Measurements from ENCODE around the gene ZBTB7C.

ZBTB7C gene

GRCh38 chr18:48418539-48419276 lies 9.5 kb upstream of the ZBTB7C start:
- no peak for DNase-seq (ENCODE audit: low read depth in 2 of 2, low spot score in 1 of 2)

DNA sequence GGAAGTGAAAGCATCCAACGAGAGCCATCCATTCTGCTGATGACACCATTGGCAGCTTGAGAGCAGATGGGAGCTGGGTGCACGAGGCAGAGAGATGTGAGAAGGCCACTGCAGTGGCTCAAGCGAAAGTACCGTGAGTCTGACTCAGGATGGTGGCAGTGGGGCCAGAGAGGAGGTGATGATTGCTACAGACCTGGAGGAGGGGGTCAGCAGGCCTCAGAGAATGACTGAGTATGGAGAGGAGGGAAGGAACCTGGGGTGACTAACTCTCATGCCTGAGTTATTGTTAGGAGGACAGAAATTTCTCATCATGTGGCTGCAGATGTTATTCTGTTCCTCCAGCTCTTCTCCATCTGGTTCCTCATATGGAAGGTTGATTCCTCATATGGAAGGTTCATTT lies 8.8 kb upstream of the ZBTB7C start:
- no peak for DNase-seq (ENCODE audit: low read depth in 2 of 2, low spot score in 1 of 2)

GRCh38 chr18:48413342-48413741 lies 4.2 kb upstream of the ZBTB7C start:
- no peak for DNase-seq (ENCODE audit: low read depth in 2 of 2, low spot score in 1 of 2)

DNA sequence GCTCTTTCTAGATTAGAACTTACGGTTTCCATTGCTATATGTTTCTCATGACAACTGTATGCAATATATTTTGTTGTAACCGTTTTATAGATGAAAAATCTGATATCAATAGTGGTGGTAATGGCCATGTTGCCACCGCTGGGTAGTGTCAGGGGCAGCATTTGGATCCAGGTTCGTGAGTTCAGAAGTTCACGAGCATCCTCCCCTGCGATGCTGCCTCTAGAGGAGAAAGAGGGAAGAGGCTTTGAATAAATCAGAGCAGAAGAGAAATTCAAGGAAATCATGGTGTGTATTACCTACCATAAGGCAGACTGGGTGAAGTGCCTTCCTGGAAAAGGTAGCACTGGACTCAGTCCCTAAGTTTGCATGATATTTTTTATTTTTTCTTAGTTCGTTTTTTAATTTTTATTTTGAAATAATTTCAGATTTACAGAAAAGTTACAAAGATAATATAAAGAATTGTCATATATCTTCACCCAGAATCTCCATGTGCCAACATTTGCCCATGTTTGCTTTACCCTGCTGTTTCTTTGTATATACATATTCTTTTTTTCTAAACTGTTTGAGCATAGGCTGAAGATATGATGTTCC lies 3.3 kb upstream of the ZBTB7C start:
- DNase-seq (ENCODE audit: low read depth in 2 of 2, low spot score in 1 of 2): no peak

DNA sequence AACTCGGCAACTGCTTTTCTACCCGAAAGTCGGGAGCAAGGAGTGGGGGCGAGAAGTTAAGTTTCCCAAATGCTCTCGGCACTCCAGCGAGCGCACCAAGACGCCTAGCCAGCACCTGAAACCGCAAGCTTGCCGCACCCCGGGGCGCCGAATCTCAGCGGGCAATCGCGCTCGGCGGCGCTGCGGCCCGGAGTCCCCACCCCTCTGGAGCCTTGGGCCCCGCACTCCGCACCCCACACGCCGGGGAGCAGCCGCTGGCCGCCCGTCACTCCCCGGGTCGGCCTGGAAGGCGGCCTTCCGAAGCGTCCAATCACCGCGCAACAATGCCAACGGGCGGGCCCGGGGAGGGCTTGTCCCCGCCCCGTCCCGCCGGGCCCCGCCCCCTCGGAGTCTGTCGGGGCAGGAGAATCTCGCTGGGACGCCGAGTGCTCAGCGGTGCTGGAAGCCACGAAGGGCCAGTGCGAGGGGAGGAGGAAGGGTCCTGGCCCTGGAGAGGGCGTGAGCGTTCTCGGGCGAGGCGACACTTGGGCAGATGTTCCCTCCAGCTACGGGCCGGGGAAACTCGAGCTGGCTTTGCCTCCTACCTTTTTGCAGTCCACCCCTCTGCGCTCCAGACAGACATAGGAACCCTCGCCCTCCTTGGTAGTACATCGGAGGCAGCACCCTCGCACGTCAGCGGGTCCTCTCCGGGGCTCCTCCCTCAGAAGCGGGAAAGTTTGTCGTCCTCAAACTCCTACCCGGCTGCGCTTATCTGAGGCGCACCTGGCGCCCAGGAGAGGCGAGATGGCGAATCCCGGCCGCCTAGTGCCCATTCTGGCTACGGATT lies 1.1 kb upstream of the ZBTB7C start:
- peak; percentile 5 to 15 for DNase-seq (ENCODE audit: low read depth in 2 of 2, low spot score in 1 of 2)

GRCh38 chr18:48409591-48410094 lies 460 bp upstream of the ZBTB7C start:
- no peak for DNase-seq (ENCODE audit: low read depth in 2 of 2, low spot score in 1 of 2)

DNA sequence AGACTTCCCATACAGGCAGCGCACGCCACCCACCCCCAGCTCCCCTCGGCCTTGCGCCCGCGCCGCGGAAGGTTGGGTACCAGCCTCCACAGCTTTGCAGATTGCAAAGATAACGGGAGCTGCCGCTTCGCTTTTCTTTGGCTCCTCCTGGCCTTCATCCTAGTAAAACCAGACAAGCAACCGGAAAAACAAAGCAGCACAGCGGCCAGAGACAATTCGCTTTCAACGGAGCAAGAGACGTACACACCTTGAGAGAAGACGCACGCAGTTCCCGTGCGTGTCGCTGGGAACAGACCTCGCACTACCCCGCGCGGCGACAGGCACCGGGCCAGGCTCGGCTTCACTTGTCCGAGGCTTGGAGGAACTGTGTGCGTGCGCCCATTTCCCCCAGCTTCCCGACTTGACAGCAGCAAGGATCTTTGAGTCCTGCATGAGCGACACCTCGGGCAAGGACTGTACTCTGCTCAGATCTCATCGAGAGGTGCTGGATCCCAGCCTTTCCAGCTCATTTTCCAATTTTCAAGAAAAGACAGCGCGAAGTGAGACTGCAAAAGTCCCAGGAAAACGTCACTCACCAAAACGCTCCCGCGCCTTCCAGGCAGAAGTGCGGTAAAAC lies 964 bp downstream of the ZBTB7C start:
- DNase-seq (ENCODE audit: low read depth in 2 of 2, low spot score in 1 of 2): no peak

DNA sequence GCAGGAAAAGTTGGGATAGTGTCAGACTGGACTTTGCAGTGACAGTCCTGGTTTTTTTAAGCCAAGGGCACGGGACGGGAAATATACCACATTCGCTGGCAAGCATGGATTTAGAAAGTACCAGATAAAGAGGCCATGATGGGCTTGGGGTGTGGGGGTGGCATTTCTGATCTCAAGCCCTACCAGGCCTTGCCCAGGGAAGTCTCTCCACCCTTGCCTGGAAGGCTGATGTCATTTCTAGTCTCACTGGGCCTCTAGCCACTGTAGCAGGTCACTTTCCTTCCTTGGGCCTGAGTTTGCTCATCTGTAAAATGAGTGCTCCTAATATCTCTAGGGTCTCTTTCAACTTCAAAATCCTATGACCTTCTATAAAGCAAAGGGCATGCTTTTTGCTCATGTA lies 1.8 kb downstream of the ZBTB7C start:
- no peak for DNase-seq (ENCODE audit: low read depth in 2 of 2, low spot score in 1 of 2)

DNA sequence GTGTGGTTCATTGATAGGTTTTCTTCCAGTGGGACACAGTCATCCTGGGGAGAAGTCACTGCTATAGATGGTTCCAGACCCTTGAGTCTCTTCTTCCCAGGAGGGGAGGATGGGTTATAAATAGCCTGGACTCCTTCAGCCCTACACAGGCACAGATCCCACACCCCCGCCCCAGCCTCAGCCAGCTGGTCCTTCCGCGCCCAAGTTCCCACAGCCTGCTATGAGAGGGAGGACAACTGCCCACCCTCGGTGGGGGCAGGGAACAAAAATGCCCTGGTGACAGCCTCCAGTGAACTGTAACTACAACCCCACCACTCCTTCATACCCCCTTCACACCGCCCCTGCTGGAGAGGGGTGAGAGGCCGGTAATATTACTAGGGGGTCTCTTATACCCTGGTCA lies 3.2 kb downstream of the ZBTB7C start:
- no peak for DNase-seq (ENCODE audit: low read depth in 2 of 2, low spot score in 1 of 2)

DNA sequence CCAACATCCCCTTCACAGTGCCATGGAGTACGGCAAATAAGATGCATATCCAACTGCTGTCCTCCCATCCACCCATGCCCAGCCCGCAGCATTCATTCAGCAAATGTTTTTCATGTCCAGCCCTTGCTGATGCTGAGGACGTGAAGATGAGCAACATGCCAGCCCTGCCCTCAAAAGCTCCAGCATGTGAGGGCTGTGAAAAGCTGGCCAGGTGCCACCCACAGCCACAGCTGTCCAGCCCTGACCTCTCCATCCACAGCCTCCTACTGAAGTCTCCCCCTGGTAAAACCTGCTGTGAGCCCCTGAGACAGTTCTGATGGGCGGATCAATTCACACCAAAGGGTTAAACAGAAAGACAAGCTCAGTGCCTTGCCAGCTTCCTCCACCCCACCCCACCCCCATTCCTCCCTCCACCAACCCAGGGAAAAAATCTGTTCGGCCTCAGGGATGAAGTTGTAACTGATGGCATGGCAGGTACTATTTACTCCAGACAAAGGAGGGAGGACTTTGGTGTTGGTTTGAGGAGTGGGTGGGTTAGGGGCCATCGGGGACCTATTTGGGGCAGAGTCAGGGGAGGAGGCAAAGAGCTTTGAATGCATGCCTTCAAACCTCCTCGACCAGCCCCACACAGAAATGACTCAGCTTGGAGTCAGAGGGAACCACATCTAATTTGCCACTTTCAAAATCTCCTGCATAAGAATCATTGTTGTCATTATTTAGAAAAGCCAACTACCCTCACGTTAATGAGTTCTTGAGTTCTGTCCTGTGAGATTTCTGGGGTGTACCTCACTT lies 4.3 kb downstream of the ZBTB7C start:
- DNase-seq (ENCODE audit: low read depth in 2 of 2, low spot score in 1 of 2): no peak

GRCh38 chr18:48402953-48403352 lies 6.2 kb downstream of the ZBTB7C start:
- no peak for DNase-seq (ENCODE audit: low read depth in 2 of 2, low spot score in 1 of 2)

DNA sequence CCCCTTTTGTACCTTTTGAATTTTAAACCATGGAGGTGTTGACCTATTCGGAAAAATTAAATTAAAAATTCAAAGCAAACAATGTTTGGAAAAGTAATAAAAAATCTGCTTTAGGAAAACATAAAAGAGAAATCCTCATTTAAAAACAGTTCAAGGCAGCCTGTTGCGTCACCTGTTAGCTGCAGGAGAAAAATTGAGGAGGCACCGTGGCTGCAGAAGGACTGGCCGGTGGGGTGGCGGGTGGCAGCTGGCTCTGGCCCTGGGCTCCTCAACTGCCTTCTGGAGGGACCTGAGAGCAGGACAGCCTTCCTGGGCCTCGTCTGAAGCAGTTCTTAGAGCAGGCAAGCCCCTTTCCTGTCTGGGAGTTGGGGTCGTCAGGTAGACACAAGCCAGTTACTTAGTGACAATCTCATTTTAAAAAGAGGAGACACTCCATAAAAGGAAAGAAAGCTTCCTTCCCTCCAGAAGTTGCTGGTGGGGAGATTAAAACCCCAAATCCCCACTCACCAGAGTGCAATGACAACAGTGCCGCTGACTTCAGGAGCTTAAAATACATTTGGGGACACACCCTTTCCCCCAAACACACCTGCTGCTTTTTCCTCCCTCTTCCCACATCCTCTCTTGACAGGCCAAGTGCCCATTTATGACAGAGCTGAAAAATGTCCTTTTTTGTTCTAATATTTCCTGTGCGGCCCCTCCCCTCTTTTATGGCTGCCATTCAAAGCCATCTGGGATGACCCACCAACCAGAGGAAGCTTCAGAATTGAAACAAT lies 9.7 kb downstream of the ZBTB7C start:
- DNase-seq (ENCODE audit: low read depth in 2 of 2, low spot score in 1 of 2): no peak

DNA sequence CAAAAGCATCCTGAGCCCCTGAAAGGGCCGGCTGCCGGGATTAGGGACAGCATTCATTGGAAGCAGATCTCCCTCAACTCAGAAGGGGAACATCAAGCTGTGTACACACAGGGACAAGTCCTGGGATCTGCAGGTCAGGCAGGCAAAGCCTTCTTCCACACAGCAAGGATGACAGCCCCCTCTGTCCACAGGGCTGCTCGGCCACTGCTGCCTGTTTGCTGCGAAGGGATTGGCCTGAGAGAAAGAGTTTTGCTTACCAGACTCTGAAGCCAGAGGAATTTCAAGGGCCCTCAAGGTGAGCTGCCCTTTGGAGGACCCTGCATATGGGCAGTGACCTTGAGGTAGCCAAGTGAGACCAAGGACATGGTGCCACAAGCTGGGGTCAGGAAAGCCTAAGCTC lies 11.1 kb downstream of the ZBTB7C start:
- DNase-seq (ENCODE audit: low read depth in 2 of 2, low spot score in 1 of 2): no peak

- DNase-seq (ENCODE audit: low read depth in 2 of 2, low spot score in 1 of 2): no peak
Observed at GRCh38 chr18:48397021-48397420, 12.2 kb downstream of the ZBTB7C start.

DNA sequence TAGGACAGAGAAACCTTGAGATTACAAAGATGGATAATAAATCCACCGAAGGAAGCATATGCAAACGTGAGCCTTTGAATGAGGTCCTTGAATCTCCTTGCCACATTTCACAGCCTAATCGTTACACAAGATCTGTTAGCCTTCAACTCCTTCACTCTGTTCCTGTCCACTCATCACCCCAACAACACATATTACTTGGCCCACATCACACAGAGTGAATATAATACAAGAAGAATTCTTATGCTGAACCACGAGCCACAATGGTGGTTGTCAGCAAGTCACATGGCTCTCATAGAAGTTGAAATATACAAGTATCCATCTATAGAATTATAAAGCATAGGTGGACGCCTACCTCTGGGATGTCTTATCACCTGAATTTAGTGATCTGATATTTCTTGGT lies 12.6 kb downstream of the ZBTB7C start:
- DNase-seq (ENCODE audit: low read depth in 2 of 2, low spot score in 1 of 2): no peak

DNA sequence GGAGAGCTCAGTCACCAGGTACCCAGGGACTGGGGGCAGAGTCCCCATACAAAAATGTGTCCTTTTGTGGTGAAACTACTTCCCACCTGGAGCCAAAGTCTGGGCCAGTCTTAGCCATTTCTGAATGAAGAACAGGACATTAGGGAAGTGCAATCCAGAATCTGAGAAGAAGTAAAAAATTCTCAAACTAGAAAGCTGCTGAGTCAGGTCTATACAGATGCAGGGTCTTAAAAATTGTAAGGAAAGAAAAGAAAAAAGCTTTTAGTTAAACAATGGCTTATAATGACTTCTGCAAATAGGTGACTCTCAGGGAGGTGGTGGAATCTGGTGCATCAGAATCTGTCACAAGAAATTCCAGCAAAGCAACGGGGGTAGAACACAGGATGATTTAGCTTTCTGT lies 13.5 kb downstream of the ZBTB7C start:
- no peak for DNase-seq (ENCODE audit: low read depth in 2 of 2, low spot score in 1 of 2)

DNA sequence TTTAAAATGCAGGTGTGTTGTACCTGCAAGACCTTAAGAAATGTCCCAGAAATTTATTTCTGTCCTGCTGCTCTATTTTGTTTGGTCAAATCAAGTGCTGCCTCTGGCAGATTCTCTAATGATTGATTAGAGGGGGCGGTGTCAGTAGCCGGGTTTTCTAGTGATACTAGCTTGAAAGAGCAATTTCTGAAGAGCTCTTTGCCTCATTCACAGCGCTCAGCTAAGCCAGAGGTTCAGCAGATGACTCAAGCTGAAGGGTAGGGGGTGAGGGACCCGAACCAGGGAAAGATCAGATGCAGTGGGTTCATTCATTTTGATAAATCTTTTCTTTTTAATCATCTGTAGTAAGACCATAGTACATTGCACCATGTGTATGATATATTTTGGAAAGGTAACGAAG lies 15.0 kb downstream of the ZBTB7C start:
- DNase-seq (ENCODE audit: low read depth in 2 of 2, low spot score in 1 of 2): no peak

DNA sequence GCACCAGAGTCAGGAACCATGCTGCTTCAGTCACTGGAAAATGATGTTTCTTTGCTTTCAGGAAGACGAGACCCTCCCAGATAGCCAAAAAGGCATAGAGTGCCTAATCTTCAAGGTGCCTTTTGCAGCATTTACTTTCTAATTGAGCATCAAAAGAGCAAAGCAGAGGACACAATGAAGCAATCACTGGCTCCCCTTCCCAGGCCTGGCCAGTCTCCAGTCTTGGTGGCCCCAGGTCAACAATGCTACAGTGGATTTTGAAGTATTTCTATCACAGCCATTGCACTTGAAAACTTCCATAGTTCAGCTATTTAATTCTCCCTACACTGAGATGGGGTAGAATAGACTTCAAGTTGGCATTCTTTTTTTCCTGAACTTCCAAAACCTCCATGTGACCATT lies 15.4 kb downstream of the ZBTB7C start:
- no peak for DNase-seq (ENCODE audit: low read depth in 2 of 2, low spot score in 1 of 2)

GRCh38 chr18:48393170-48393569 lies 16.0 kb downstream of the ZBTB7C start:
- no peak for DNase-seq (ENCODE audit: low read depth in 2 of 2, low spot score in 1 of 2)

- no peak for DNase-seq (ENCODE audit: low read depth in 2 of 2, low spot score in 1 of 2)
Observed at GRCh38 chr18:48392268-48392667, 16.9 kb downstream of the ZBTB7C start.

All from stimulated activated CD8-positive, alpha-beta memory T cell treated with anti-CD3 and anti-CD28 coated beads, Interleukin-4, amount 100 ng/mL, for 4 hours (primary cell).